Erythroblast (primary cell): ENCODE measurements around the gene FAM3C.

Source experiments
- GATA1 ChIP-seq: IDR thresholded peaks from 2 replicates; pipeline ENCODE4 v1.6.1; 2011; ENCODE audit warnings: low read depth, mild to moderate bottlenecking, control low read depth, low read length, moderate library complexity
- POLR2A ChIP-seq: IDR thresholded peaks from 2 replicates; pipeline ENCODE4 v1.6.1; 2011; ENCODE audit warnings: mild to moderate bottlenecking, low read length

- no peak for TF ChIP-seq POLR2A
- TF ChIP-seq GATA1, result no peak
Observed at GRCh38 chr7:121336579-121336978, 59.5 kb downstream of the FAM3C start.
